Spleen (tissue), 7 donors: ENCODE data around the gene CYRIA.

Experiments used
- CTCF ChIP-seq, 11 experiments: fragments of 200-600 bp in 7 of 11; fragments of 450-650 bp in 4 of 11; sonication (generic) in 4 of 11; IDR thresholded peaks in 8 of 11; conservative IDR thresholded peaks in 3 of 11; 1 replicate in 7 of 11; 2 replicates in 4 of 11; pipeline versions ENCODE4 v1.4.0 to v1.8.0; 2016 to 2021; ENCODE audit warnings: antibody characterized with exemption in 11 of 11, inconsistent platforms in 4 of 11, mild to moderate bottlenecking in 1 of 11
- POLR2A ChIP-seq, 3 donors: fragments of 450-650 bp; IDR thresholded peaks; one replicate each; pipeline ENCODE4 v1.5.1; 2017; ENCODE audit warnings: antibody characterized with exemption in 3 of 3, mild to moderate bottlenecking in 1 of 3
- donor health status: DM: no; HTN: no; CAD: no; lungs with moderate emphysema.
- donor health status: DM: no; HTN: no; CAD: no.
- donor health status: DM: no; HTN: no; CAD: no.

- TF ChIP-seq CTCF (IDR thresholded peaks at IDR 0.05 in 8 of 11, conservative IDR thresholded peaks at IDR 0.05 in 3 of 11) (no peak), POLR2A (IDR thresholded peaks at IDR 0.05) (no peak)
These were observed 24.1 kb downstream of the CYRIA start for GRCh38 chr2:16641509-16641908.
